ENCODE results near the gene FAM117A.
A peak's percentile ranks its signal among the peaks of the same experiment; 100 is the strongest.

Gene FAM117A

GRCh38 chr17:49715717-49716279 is 48.1 kb downstream of the FAM117A start:
- Histone ChIP-seq H3K4me3 (ENCODE audit: low read length) (no peak overlapping the region), H3K4me1 (ENCODE audit: control insufficient read depth, low read depth, low read length) (no peaks in the 10 kb centered on the region), H3K27ac (ENCODE audit: low read length) (no peak overlapping the region), H3K27me3 (ENCODE audit: control insufficient read depth, insufficient read depth, low read length) (no peaks in the 10 kb centered on the region), H3K9me3 (ENCODE audit: control insufficient read depth, low read depth, low read length) (no peaks in the 10 kb centered on the region), H3K36me3 (ENCODE audit: control insufficient read depth, low read depth, low read length) (peaks cover 63% of the 10 kb centered on the region), H3K9ac (ENCODE audit: low read length) (no peak overlapping the region)

DNA sequence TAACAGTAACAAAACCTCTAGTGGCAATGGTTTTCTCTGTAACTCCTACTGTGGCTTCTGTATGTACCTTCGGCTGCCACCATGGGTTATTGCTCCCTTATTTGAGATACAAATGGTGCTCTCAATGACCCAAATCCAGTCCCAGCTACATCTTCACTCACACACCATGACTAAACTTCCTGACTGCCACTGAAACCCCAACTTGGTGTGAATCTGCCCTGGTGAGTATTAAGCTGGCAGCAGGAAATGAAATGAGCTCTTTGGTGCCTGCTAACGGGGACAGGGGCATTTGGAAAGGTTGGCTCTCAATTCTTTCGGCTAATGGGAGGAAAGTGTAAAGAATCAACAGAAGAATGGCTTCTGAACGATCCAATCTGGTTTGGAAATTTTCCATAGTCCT is 48.7 kb downstream of the FAM117A start:
- Histone ChIP-seq H3K9ac (ENCODE audit: low read length) (no peak overlapping the region), H3K36me3 (ENCODE audit: control insufficient read depth, low read depth, low read length) (peaks cover 60% of the 10 kb centered on the region), H3K27me3 (ENCODE audit: control insufficient read depth, insufficient read depth, low read length) (no peaks in the 10 kb centered on the region), H3K9me3 (ENCODE audit: control insufficient read depth, low read depth, low read length) (no peaks in the 10 kb centered on the region), H3K27ac (ENCODE audit: low read length) (no peak overlapping the region), H3K4me1 (ENCODE audit: control insufficient read depth, low read depth, low read length) (no peaks in the 10 kb centered on the region), H3K4me3 (ENCODE audit: low read length) (no peak overlapping the region)

- Histone ChIP-seq H3K9me3 (ENCODE audit: control insufficient read depth, low read depth, low read length) (no peaks in the 10 kb centered on the region), H3K9ac (ENCODE audit: low read length) (peak overlapping the region; percentile 96), H3K4me3 (ENCODE audit: low read length) (no peak overlapping the region), H3K4me1 (ENCODE audit: control insufficient read depth, low read depth, low read length) (peaks cover 5% of the 10 kb centered on the region), H3K27ac (ENCODE audit: low read length) (no peak overlapping the region), H3K36me3 (ENCODE audit: control insufficient read depth, low read depth, low read length) (peaks cover 30% of the 10 kb centered on the region), H3K27me3 (ENCODE audit: control insufficient read depth, insufficient read depth, low read length) (no peaks in the 10 kb centered on the region)
Observed at GRCh38 chr17:49708515-49709183, 55.3 kb downstream of the FAM117A start.

- peak within 1 kb of the TSS; percentile 99 for H3K27ac ChIP-seq (ENCODE audit: low read length)
- H3K9me3 ChIP-seq (ENCODE audit: control insufficient read depth, low read depth, low read length), result no peaks in the 10 kb centered on the region
- H3K27me3 ChIP-seq (ENCODE audit: control insufficient read depth, insufficient read depth, low read length), result no peaks in the 10 kb centered on the region
- peak within 1 kb of the TSS; percentile 96 for H3K9ac ChIP-seq (ENCODE audit: low read length)
- H3K36me3 ChIP-seq (ENCODE audit: control insufficient read depth, low read depth, low read length), result peaks cover 38% of the 10 kb centered on the region
- H3K4me3 ChIP-seq (ENCODE audit: low read length), result peak within 1 kb of the TSS; percentile 91
- H3K4me1 ChIP-seq (ENCODE audit: control insufficient read depth, low read depth, low read length), result peaks cover 5% of the 10 kb centered on the region
Observed at GRCh38 chr17:49707608-49708514, 56.1 kb downstream of the FAM117A start, which contains the start of gene SLC35B1. SLC35B1 (minus strand) TSS chr17:49707964; CDS start chr17:49707833, 131 bp downstream.

GRCh38 chr17:49707246-49707607 is 56.7 kb downstream of the FAM117A start:
- Histone ChIP-seq H3K27ac (ENCODE audit: low read length) (peak overlapping the region; percentile 99), H3K27me3 (ENCODE audit: control insufficient read depth, insufficient read depth, low read length) (no peaks in the 10 kb centered on the region), H3K9me3 (ENCODE audit: control insufficient read depth, low read depth, low read length) (no peaks in the 10 kb centered on the region), H3K9ac (ENCODE audit: low read length) (peak overlapping the region; percentile 96), H3K36me3 (ENCODE audit: control insufficient read depth, low read depth, low read length) (peaks cover 38% of the 10 kb centered on the region), H3K4me1 (ENCODE audit: control insufficient read depth, low read depth, low read length) (peaks cover 5% of the 10 kb centered on the region), H3K4me3 (ENCODE audit: low read length) (peak overlapping the region; percentile 91)

GRCh38 chr17:49705254-49705653 is 58.7 kb downstream of the FAM117A start:
- Histone ChIP-seq H3K27ac (ENCODE audit: low read length) (no peak overlapping the region), H3K9ac (ENCODE audit: low read length) (no peak overlapping the region), H3K4me3 (ENCODE audit: low read length) (no peak overlapping the region), H3K27me3 (ENCODE audit: control insufficient read depth, insufficient read depth, low read length) (no peaks in the 10 kb centered on the region), H3K4me1 (ENCODE audit: control insufficient read depth, low read depth, low read length) (peaks cover 5% of the 10 kb centered on the region), H3K9me3 (ENCODE audit: control insufficient read depth, low read depth, low read length) (no peaks in the 10 kb centered on the region), H3K36me3 (ENCODE audit: control insufficient read depth, low read depth, low read length) (peaks cover 53% of the 10 kb centered on the region)

GRCh38 chr17:49703557-49704277 is 60.2 kb downstream of the FAM117A start:
- peaks cover 55% of the 10 kb centered on the region for H3K36me3 ChIP-seq (ENCODE audit: control insufficient read depth, low read depth, low read length)
- H3K4me1 ChIP-seq (ENCODE audit: control insufficient read depth, low read depth, low read length), result peaks cover 5% of the 10 kb centered on the region
- H3K4me3 ChIP-seq (ENCODE audit: low read length), result no peak overlapping the region
- H3K27me3 ChIP-seq (ENCODE audit: control insufficient read depth, insufficient read depth, low read length), result no peaks in the 10 kb centered on the region
- no peak overlapping the region for H3K27ac ChIP-seq (ENCODE audit: low read length)
- no peak overlapping the region for H3K9ac ChIP-seq (ENCODE audit: low read length)
- H3K9me3 ChIP-seq (ENCODE audit: control insufficient read depth, low read depth, low read length), result no peaks in the 10 kb centered on the region

DNA sequence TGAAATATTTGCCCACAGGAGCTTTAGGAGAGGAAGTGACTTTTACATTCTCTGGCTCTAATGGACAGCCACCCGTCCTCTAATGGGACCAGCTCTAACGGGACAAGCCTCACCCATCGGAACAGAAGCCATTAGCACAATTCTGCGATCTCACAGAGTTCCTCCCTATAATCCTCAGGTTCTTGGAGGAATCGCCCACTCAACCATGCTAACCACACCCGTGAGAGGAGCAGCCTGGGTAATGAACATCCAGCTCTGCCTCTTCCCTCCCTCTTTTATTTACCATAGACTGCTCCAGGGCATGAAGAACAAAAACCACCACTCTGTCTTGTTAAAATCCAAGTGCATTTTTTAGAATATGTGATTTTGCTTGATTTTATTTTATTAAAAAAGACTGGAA is 63.0 kb downstream of the FAM117A start:
- Histone ChIP-seq H3K9ac (ENCODE audit: low read length) (no peak overlapping the region), H3K9me3 (ENCODE audit: control insufficient read depth, low read depth, low read length) (no peaks in the 10 kb centered on the region), H3K4me1 (ENCODE audit: control insufficient read depth, low read depth, low read length) (no peaks in the 10 kb centered on the region), H3K27me3 (ENCODE audit: control insufficient read depth, insufficient read depth, low read length) (no peaks in the 10 kb centered on the region), H3K27ac (ENCODE audit: low read length) (no peak overlapping the region), H3K4me3 (ENCODE audit: low read length) (no peak overlapping the region), H3K36me3 (ENCODE audit: control insufficient read depth, low read depth, low read length) (peaks cover 55% of the 10 kb centered on the region)

DNA sequence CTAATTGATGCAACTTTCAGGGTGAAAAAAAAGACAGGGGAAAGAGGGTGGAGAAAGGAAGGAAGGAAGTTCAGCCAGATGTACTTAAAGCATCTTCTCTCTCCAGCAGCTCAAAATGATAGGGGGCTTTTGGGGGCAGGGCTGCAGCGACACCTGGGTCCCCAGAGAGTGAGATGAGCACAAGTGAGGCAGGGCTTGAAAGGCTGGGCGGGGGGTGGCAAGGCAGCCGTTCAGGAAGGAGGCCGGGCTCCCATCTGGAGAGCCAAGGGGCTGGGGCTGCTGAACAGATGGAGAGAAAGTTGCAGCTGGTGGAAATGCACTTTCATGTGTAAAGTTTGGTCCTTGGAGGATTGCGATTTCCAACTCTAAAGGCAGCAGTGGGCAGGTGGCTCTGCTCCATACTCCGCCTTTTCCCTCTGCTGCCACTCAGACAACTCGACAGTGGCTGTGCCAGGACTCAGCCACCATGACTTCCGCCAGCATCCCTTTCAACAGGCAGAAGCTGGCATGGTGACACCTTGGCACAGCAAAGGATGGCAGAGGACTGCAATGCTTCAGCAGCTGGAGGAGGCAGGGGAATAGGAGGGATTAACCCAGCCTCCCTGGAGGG is 63.9 kb downstream of the FAM117A start:
- H3K4me1 ChIP-seq (ENCODE audit: control insufficient read depth, low read depth, low read length), result no peaks in the 10 kb centered on the region
- H3K27ac ChIP-seq (ENCODE audit: low read length), result no peak overlapping the region
- no peak overlapping the region for H3K4me3 ChIP-seq (ENCODE audit: low read length)
- H3K9ac ChIP-seq (ENCODE audit: low read length), result no peak overlapping the region
- H3K27me3 ChIP-seq (ENCODE audit: control insufficient read depth, insufficient read depth, low read length), result peaks cover 2% of the 10 kb centered on the region
- peaks cover 46% of the 10 kb centered on the region for H3K36me3 ChIP-seq (ENCODE audit: control insufficient read depth, low read depth, low read length)
- H3K9me3 ChIP-seq (ENCODE audit: control insufficient read depth, low read depth, low read length), result no peaks in the 10 kb centered on the region

DNA sequence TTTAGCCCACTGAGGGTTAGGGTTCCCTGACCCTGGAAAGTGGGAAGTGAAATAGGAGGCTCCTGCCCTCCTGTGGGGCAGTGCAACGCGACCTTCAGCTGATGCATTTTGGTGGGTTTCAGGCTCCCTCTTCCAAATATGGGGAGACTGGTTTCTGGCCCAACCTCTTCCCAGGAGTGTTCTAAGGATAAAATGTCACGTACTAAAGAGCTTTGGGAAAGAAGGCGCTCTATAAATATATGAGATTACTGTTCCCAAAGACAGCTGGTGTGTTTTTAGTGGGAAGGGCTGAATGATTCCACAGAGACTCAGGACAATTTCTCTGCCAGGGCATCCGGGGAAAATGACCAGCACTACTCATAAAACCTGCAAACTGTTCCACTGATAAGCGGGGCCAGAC is 65.9 kb downstream of the FAM117A start:
- H3K4me1 ChIP-seq (ENCODE audit: control insufficient read depth, low read depth, low read length), result no peaks in the 10 kb centered on the region
- H3K27ac ChIP-seq (ENCODE audit: low read length), result no peak overlapping the region
- peaks cover 27% of the 10 kb centered on the region for H3K36me3 ChIP-seq (ENCODE audit: control insufficient read depth, low read depth, low read length)
- H3K27me3 ChIP-seq (ENCODE audit: control insufficient read depth, insufficient read depth, low read length), result peaks cover 8% of the 10 kb centered on the region
- no peak overlapping the region for H3K4me3 ChIP-seq (ENCODE audit: low read length)
- H3K9ac ChIP-seq (ENCODE audit: low read length), result no peak overlapping the region
- H3K9me3 ChIP-seq (ENCODE audit: control insufficient read depth, low read depth, low read length), result no peaks in the 10 kb centered on the region

All from iPS-18a (cell line).